MM.1S (cell line): Measurements from ENCODE around the gene CIT.

ENCODE experiments used
- DNase-seq: peaks from one replicate; pipeline ENCODE4 v3.0.0-alpha.2; 2015
- H2AFZ ChIP-seq: fragments of 300-600 bp; sonication (generic); 2 replicates; pipeline ENCODE4 v1.6.0; 2016; ENCODE audit warnings: antibody characterized with exemption, low read length
- H3F3A ChIP-seq: fragments of 300-600 bp; sonication (generic); 2 replicates; pipeline ENCODE4 v1.6.1; 2016; ENCODE audit warnings: mild to moderate bottlenecking, antibody characterized with exemption, low read length, moderate library complexity, mixed read lengths; ENCODE audit not compliant: insufficient read depth
- H3K27ac ChIP-seq: fragments of 300-600 bp; sonication (generic); 2 replicates; pipeline ENCODE4 v1.5.1; 2016; ENCODE audit warnings: mild to moderate bottlenecking, low read length
- H3K27me3 ChIP-seq: fragments of 300-600 bp; sonication (generic); replicated peaks from 2 replicates; pipeline ENCODE4 v1.6.0; 2016; ENCODE audit warnings: low read length; ENCODE audit not compliant: insufficient read depth
- H3K36me3 ChIP-seq: fragments of 300-600 bp; sonication (generic); replicated peaks from 2 replicates; pipeline ENCODE4 v1.6.1; 2016; ENCODE audit warnings: mild to moderate bottlenecking, low read length, mixed read lengths; ENCODE audit not compliant: insufficient read depth
- H3K4me1 ChIP-seq: fragments of 300-600 bp; sonication (generic); 2 replicates; pipeline ENCODE4 v1.6.1; 2016; ENCODE audit warnings: low read length, mixed read lengths
- H3K4me2 ChIP-seq: fragments of 300-600 bp; sonication (generic); 2 replicates; pipeline ENCODE4 v1.6.0; 2016; ENCODE audit warnings: low read depth, low read length
- H3K4me3 ChIP-seq: fragments of 300-600 bp; sonication (generic); 2 replicates; pipeline ENCODE4 v1.5.1; 2016; ENCODE audit warnings: low read length, mixed read lengths
- H3K79me2 ChIP-seq: fragments of 300-600 bp; sonication (generic); 2 replicates; pipeline ENCODE4 v1.6.1; 2016; ENCODE audit warnings: mixed run types, low read length, mixed read lengths
- H3K9ac ChIP-seq: fragments of 300-600 bp; sonication (generic); 2 replicates; pipeline ENCODE4 v1.6.1; 2016; ENCODE audit warnings: low read length, mixed read lengths
- H3K9me2 ChIP-seq: fragments of 300-600 bp; sonication (generic); replicated peaks from 2 replicates; pipeline ENCODE4 v1.6.1; 2016; ENCODE audit warnings: mild to moderate bottlenecking, low read length, mixed read lengths; ENCODE audit not compliant: insufficient read depth
- H3K9me3 ChIP-seq: fragments of 300-600 bp; sonication (generic); replicated peaks from 2 replicates; pipeline ENCODE4 v1.6.1; 2016; ENCODE audit warnings: mild to moderate bottlenecking, low read length, mixed read lengths; ENCODE audit not compliant: insufficient read depth
- H4K20me1 ChIP-seq: fragments of 300-600 bp; sonication (generic); 2 replicates; pipeline ENCODE4 v1.6.1; 2016; ENCODE audit warnings: mild to moderate bottlenecking, low read length, moderate library complexity, mixed read lengths; ENCODE audit not compliant: insufficient read depth
- CTCF ChIP-seq: fragments of 300-600 bp; sonication (generic); IDR thresholded peaks from 2 replicates; pipeline ENCODE4 v1.5.1; 2016; ENCODE audit warnings: antibody characterized with exemption, low read length, mixed read lengths
- EZH2 ChIP-seq: fragments of 300-600 bp; sonication (generic); optimal IDR thresholded peaks from 2 replicates; pipeline ENCODE3; 2017; ENCODE audit warnings: low read depth, mild to moderate bottlenecking, antibody characterized with exemption, low read length, mixed read lengths
- EZH2phosphoT487 ChIP-seq: fragments of 300-600 bp; sonication (generic); IDR thresholded peaks from 2 replicates; pipeline ENCODE4 v1.6.1; 2018; ENCODE audit warnings: antibody characterized with exemption, low read length

The CIT gene

GRCh38 chr12:119674560-119674959 is 202.6 kb downstream of the CIT start:
- Histone ChIP-seq H4K20me1 (no peaks in the 10 kb centered on the region), H3K27me3 (no peaks in the 10 kb centered on the region), H3K27ac (no peak overlapping the region), H3K9me3 (no peaks in the 10 kb centered on the region), H3K4me1 (no peaks in the 10 kb centered on the region), H3K9me2 (no peaks in the 10 kb centered on the region), H3F3A (no peaks in the 10 kb centered on the region), H3K4me3 (no peak overlapping the region), H3K4me2 (no peak overlapping the region), H3K79me2 (peaks cover 9% of the 10 kb centered on the region), H3K9ac (no peak overlapping the region), H3K36me3 (no peaks in the 10 kb centered on the region), H2AFZ (no peak overlapping the region)
- TF ChIP-seq CTCF = no peak
- TF ChIP-seq EZH2phosphoT487 = no peak
- no peak for DNase-seq

GRCh38 chr12:119673634-119674033 is 203.5 kb downstream of the CIT start:
- H3K27me3 ChIP-seq = no peaks in the 10 kb centered on the region
- H2AFZ ChIP-seq = no peak overlapping the region
- TF ChIP-seq EZH2phosphoT487 (no peak), EZH2 (no peak), CTCF (no peak)
- no peaks in the 10 kb centered on the region for H3K4me1 ChIP-seq
- H3K4me3 ChIP-seq = no peak overlapping the region
- H3K9ac ChIP-seq = no peak overlapping the region
- H3F3A ChIP-seq = no peaks in the 10 kb centered on the region
- no peak for DNase-seq
- peaks cover 11% of the 10 kb centered on the region for H3K79me2 ChIP-seq
- no peaks in the 10 kb centered on the region for H3K9me3 ChIP-seq
- H3K4me2 ChIP-seq = no peak overlapping the region
- no peaks in the 10 kb centered on the region for H4K20me1 ChIP-seq
- H3K36me3 ChIP-seq = no peaks in the 10 kb centered on the region
- H3K27ac ChIP-seq = no peak overlapping the region
- no peaks in the 10 kb centered on the region for H3K9me2 ChIP-seq

GRCh38 chr12:119672194-119672593 is 204.9 kb downstream of the CIT start:
- Histone ChIP-seq H3K9ac (no peak overlapping the region), H3K4me2 (no peak overlapping the region), H3K27me3 (no peaks in the 10 kb centered on the region), H4K20me1 (no peaks in the 10 kb centered on the region), H3K36me3 (no peaks in the 10 kb centered on the region), H3K9me3 (no peaks in the 10 kb centered on the region), H3K27ac (no peak overlapping the region), H3K9me2 (no peaks in the 10 kb centered on the region), H2AFZ (no peak overlapping the region), H3K79me2 (peaks cover 17% of the 10 kb centered on the region), H3K4me3 (no peak overlapping the region), H3F3A (peaks cover 3% of the 10 kb centered on the region; the same call in 1 of the 2 replicates), H3K4me1 (0 out of 2 replicates have a peak, but pooled peaks cover under 1% of the 10 kb centered on the region)
- no peak for DNase-seq
- no peak for TF ChIP-seq CTCF
- TF ChIP-seq EZH2phosphoT487 = no peak
- no peak for TF ChIP-seq EZH2
